ENCODE measurements around the gene KCNC1.

DNA sequence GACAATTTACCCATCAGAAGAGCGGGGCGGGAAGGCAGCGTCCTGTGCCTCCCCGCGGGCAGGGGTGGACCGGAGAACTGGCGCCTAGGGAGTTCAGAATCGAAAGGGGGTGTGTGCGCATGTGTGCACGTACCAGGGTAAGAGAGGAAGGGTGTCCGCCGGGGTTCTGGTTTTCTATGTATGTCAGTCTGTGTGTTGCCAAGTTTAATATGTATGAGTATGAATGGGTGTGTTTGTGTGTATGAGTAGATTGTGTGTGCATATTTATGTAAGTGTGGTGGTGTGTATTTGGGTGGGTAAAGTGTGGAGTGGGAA is 2.0 kb downstream of the KCNC1 start:
- TF ChIP-seq POLR2A (IDR thresholded peaks at IDR 0.05) (no peak), POLR2AphosphoS5 (IDR thresholded peaks at IDR 0.05) (no peak), EP300 (IDR thresholded peaks at IDR 0.05; ENCODE audit: low read depth) (no peak)
- TF ChIP-seq, protein P1, sequence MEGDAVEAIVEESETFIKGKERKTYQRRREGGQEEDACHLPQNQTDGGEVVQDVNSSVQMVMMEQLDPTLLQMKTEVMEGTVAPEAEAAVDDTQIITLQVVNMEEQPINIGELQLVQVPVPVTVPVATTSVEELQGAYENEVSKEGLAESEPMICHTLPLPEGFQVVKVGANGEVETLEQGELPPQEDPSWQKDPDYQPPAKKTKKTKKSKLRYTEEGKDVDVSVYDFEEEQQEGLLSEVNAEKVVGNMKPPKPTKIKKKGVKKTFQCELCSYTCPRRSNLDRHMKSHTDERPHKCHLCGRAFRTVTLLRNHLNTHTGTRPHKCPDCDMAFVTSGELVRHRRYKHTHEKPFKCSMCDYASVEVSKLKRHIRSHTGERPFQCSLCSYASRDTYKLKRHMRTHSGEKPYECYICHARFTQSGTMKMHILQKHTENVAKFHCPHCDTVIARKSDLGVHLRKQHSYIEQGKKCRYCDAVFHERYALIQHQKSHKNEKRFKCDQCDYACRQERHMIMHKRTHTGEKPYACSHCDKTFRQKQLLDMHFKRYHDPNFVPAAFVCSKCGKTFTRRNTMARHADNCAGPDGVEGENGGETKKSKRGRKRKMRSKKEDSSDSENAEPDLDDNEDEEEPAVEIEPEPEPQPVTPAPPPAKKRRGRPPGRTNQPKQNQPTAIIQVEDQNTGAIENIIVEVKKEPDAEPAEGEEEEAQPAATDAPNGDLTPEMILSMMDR (IDR thresholded peaks at IDR 0.05): no peak
